GM12875 (cell line): Measurements from ENCODE around the gene YARS1.

Experiments
- H3K4me3 ChIP-seq: one replicate; pipeline ENCODE4 v1.5.1; 2011; ENCODE audit warnings: low read depth, low read length, control low read depth
- CTCF ChIP-seq: IDR thresholded peaks from 2 replicates; pipeline ENCODE4 v1.5.1; 2011; ENCODE audit warnings: low read depth, mild to moderate bottlenecking, control low read depth, inconsistent platforms, low read length, moderate library complexity, borderline replicate concordance; ENCODE audit not compliant: insufficient read depth

The YARS1 gene

GRCh38 chr1:32755098-32755809 is 61.9 kb downstream of the YARS1 start:
- H3K4me3 ChIP-seq, result no peak overlapping the region
- no peak for TF ChIP-seq CTCF

GRCh38 chr1:32754317-32755097 is 62.7 kb downstream of the YARS1 start:
- no peak overlapping the region for H3K4me3 ChIP-seq
- no peak for TF ChIP-seq CTCF

- TF ChIP-seq CTCF, result no peak
- H3K4me3 ChIP-seq, result peak overlapping the region; percentile 37
These were observed 63.4 kb downstream of the YARS1 start for GRCh38 chr1:32753532-32754316.

GRCh38 chr1:32749771-32750170 is 67.4 kb downstream of the YARS1 start:
- H3K4me3 ChIP-seq, result no peak overlapping the region
- TF ChIP-seq CTCF, result no peak

- no peak for TF ChIP-seq CTCF
- no peak overlapping the region for H3K4me3 ChIP-seq
These were observed 67.8 kb downstream of the YARS1 start for GRCh38 chr1:32749332-32749731.

- H3K4me3 ChIP-seq, result no peak overlapping the region
- TF ChIP-seq CTCF, result no peak
These were observed 68.2 kb downstream of the YARS1 start for GRCh38 chr1:32748926-32749325.
